ENCODE results near the gene KLF6.

DNA sequence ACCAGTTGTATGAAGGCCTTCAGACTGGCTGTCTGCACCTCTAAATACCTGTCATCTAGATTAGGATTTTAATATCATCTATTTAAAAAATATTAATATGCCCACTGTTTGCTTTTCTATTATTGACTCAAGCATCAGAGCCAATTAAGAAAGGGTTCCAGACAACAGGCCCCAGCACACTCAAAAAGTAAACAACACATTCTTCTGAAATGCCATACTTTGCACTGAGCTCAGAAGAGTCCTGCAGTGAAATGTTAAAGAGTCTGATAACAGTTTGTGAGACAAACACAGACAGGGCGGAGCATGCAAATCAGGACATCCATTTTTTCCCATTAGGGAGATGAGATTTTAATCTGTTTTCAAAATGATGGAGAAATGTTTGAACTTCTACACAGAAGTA, 45.9 kb upstream of the KLF6 start:
- TF ChIP-seq, protein P1, sequence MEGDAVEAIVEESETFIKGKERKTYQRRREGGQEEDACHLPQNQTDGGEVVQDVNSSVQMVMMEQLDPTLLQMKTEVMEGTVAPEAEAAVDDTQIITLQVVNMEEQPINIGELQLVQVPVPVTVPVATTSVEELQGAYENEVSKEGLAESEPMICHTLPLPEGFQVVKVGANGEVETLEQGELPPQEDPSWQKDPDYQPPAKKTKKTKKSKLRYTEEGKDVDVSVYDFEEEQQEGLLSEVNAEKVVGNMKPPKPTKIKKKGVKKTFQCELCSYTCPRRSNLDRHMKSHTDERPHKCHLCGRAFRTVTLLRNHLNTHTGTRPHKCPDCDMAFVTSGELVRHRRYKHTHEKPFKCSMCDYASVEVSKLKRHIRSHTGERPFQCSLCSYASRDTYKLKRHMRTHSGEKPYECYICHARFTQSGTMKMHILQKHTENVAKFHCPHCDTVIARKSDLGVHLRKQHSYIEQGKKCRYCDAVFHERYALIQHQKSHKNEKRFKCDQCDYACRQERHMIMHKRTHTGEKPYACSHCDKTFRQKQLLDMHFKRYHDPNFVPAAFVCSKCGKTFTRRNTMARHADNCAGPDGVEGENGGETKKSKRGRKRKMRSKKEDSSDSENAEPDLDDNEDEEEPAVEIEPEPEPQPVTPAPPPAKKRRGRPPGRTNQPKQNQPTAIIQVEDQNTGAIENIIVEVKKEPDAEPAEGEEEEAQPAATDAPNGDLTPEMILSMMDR (IDR thresholded peaks at IDR 0.05), result no peak
- no peak for TF ChIP-seq EZH2phosphoT487 (IDR thresholded peaks at IDR 0.05; ENCODE audit: borderline replicate concordance, low read depth)
- no peak for TF ChIP-seq MEF2A (IDR thresholded peaks at IDR 0.05; ENCODE audit: borderline replicate concordance, low read depth)
- TF ChIP-seq, protein P2, sequence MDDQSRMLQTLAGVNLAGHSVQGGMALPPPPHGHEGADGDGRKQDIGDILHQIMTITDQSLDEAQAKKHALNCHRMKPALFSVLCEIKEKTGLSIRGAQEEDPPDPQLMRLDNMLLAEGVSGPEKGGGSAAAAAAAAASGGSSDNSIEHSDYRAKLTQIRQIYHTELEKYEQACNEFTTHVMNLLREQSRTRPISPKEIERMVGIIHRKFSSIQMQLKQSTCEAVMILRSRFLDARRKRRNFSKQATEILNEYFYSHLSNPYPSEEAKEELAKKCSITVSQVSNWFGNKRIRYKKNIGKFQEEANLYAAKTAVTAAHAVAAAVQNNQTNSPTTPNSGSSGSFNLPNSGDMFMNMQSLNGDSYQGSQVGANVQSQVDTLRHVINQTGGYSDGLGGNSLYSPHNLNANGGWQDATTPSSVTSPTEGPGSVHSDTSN (IDR thresholded peaks at IDR 0.05), result no peak

Data from SK-N-SH (cell line).